NCI-H2081 treated with DMSO at 0.1 percent for 48 hours (cell line): ENCODE measurements around the gene SPATA1.

Experiments used
- DNase-seq: peaks from one replicate; lab custom pipeline; 2025; lab: John Stamatoyannopoulos, UW

Gene SPATA1

DNA sequence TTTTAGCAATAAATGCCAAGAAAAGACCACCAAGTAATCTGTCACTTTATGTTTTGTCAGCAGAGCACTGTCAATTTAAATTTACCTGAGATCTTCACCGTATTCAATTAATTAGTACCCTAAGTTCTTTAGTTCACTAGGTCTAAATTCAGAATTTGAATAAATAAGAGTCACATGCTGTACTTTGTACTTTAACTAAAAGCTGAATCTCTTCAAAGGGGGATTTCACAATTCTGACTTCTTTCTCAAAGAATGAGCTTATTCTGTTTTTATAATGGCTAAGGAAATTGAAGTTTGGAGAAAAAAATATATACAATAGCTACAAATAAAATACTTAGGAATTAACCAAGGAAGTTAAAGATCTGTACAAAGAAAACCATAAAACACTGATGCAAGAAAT, 2.3 kb downstream of the SPATA1 start:
- no peak for DNase-seq

DNA sequence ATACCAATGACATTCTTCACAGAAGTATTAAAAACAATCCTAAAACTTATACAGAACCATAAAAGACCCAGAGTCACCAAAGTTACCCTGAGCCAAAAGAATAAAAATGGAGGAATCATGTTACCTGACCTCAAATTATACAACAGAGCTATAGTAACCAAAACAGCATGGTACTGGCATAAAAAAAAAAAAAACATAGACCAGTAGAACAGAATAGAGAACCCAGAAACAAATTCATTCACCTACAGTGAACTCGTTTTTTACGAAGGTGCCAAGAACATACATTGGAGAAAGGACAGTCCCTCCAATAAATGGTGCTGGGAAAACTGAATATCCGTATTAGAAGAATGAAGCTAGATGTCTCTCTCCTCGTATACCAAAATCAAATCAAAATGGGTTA, 2.8 kb downstream of the SPATA1 start:
- no peak for DNase-seq

DNA sequence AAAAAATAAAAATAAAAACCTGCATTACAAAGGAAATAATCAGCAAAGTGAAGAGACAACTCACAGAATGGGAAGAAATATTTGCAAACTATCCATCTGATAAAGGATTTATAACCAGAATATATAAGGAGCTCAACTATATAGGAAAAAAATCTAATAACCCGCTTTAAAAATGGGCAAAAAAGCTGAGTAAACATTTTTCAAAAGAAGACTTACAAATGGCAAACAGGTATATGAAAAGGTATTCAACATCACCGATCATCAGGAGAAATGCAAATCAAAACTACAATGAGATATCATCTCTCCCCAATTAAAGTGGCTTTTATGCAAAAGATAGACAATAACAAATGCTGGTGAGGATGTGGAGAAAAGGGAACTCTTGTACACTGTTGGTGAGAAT, 4.0 kb downstream of the SPATA1 start:
- no peak for DNase-seq

DNA sequence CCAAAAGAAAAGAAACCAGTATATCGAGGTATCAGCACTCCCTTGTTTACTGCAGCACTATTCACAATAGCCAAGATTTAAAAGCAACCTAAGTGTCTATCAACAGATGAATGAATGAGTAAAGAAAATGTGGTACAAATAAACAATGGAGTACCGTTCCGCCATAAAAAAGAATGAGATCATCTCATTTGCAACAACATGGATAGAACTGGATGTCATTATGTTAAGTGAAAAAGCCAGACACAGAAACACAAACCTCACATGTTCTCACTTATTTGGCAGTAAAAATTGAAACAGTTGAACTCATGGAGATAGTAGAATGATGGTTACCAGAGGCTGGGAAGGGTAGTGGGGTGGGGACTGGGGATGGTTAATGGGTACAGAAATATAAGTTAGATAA, 4.5 kb downstream of the SPATA1 start:
- DNase-seq: no peak

DNA sequence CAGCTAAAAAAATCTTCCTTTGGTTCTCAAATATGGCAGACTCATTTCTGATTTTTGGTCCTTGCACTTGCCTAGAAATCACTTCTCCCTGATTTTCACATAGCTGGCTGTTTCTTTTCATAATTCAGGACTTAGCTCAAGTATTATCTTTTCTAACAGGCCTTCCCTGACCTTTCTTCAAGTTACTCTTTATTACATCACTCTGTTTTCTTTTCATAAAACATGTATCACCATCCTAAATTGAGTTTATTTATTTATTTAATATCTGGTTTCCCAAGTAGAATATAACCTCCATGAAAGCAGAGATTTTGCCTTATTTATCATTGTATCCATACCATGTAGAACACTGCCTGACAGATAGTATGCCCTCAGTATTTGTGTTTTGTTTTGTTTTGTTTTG, 18.4 kb downstream of the SPATA1 start:
- DNase-seq: no peak

DNA sequence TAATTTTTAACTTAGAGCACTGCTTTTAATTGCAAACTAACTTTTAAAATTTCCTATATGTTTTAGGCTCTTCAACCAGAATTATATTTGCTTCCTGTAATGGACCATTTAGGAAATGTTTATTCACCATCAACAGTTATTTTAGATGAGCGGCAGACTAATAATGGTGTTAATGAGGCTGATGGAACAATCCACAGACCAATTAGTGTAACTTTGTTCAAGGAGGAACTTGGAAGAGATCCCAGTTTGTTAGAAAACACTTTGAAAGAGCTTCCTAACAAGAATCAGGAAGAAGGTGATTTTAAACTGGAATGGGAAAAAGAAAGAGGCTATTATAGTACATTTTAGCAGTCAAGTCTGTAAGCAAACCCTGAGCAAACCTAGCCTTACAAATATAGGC, 19.6 kb downstream of the SPATA1 start:
- no peak for DNase-seq

DNA sequence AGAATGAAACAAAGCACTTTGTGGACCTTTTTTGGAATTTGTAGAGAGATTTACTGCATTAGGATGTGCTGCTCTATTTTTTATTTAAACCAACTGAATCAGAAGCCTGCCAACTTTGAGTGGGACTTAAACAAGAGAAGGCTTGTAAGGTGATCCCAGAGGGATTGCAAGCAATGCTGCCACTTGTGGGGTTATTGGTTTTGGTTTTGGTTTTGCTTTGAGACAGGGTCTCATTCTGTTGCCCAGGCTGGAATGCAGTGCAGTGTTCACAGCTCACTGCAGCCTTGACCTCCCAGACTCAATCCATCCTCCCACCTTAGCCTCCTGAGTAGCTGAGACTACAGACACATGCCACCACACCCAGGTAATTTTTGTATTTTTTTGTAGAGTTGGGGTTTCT, 32.4 kb downstream of the SPATA1 start:
- no peak for DNase-seq

DNA sequence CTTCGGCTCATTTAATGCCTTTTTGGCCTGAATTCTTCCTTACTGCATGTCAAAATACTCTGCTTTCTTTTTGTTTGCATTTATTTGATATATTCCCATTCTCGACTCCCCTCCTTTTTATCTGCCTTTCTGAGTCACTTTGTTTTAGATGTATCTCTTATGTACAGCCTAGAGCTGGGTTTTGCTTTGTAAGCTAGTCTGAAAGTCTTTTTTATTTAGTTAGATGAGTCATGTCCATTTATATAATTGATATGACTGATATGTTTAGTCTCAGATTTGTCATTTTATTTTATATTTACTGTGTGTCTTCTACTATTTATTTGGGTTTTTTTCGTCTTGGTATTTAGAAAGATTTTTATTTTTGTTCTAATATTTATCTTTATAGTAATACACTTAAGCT, 33.8 kb downstream of the SPATA1 start:
- no peak for DNase-seq

DNA sequence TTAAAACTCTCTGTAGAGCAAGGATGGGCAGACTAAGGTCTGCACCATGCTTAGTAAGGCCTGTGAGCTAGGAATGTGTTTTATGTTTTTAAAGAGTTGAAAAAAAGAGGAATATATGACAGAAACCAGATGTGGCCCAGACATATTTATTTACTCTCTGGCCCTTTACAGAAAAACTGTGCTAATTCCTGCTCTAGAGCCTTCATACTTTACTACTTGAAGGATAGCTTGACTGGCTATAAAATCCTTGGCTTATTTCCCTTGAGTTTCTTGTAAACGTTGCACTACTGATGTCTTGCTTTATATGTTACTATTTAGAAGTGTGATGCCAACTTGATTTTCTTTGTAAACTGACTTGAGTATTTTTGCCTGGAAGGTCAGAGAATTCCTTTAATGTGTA, 34.6 kb downstream of the SPATA1 start:
- no peak for DNase-seq

DNA sequence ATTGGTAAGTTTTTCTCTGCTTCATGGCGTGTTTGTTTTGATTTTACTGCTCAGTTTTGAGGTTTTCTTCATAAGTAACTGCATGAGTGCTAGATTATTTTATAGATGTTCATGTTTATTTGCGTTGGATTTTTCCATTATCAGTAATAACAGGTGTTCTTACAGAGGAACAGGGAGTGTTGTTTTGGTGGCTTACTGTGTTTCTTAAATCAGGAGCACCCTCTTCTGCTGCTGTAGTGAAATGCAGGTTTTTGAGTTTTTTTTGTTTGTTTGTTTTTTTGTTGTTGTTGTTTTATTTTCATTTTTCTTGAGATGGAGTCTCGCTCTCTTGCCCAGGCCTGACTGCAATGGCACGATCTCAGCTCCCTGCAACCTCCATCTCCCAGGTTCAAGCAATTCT, 35.5 kb downstream of the SPATA1 start:
- no peak for DNase-seq

DNA sequence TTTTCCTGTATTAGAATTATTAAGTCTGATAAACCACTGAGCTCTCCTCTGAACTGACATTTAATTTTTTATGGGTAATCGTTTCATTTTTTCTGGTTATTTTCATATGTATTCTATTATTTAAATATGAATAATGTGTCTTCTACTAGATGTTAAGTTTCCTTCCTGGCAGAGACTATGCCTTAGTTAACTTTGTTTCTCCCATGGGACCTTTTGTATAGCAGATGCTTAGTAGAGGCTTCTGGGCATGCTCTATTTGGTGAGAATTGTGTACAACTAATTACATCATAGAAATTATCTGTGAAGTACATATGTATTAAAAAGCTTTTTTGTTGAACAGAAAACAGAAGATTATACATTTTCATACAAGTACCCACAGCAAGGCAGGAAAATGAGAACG, 44.6 kb downstream of the SPATA1 start:
- no peak for DNase-seq

DNA sequence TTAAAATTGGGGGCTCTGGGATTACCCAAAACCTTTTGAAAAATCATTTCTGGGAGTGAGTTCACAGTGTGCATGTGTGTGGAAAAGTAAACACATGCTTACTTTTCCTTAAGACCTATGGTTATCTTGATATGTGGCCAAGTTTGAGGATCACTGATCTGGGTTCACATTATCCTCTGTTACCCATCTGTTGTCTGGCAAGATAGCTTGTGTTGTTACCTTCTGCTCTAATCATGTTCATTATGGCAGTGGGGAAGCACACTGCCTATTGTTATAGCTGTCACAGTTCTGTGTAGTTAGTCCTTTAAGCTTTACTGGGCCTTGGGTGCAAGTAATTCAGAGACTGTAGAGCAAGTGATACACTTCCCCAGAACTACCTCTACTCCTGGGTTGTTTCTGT, 63.0 kb downstream of the SPATA1 start:
- no peak for DNase-seq

DNA sequence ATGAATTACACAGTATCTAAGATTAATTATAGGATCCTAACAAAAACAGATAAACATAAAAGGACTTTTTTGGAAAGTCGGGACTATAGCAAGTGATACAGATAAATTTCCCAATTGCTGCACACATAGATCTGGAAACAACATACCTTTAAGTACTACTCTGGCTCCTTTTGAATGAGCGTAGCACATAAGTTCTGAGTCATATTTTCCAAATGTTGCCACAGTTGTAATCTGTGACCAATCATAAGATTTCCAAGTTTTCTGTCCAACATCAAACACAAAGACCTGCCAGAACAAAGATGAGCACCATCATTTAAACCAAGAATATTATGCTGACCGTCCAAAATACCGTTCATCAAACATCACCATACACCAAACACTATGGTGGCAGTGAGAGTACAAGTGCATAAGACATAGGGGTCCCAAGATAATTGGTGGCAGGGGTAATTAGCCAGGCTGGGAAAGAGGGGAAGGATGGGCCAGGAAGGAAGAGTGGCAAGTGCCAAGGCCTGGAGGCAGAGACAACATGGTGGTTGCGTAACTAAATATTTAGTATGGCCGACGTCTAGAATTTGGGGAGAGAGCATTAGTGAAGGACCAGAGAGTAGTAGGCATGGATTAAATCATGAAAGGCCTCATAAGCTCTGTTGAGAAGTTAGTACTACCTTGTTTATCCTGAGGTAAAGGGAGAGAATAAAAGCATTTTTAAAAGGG, 64.4 kb downstream of the SPATA1 start:
- DNase-seq: no peak

DNA sequence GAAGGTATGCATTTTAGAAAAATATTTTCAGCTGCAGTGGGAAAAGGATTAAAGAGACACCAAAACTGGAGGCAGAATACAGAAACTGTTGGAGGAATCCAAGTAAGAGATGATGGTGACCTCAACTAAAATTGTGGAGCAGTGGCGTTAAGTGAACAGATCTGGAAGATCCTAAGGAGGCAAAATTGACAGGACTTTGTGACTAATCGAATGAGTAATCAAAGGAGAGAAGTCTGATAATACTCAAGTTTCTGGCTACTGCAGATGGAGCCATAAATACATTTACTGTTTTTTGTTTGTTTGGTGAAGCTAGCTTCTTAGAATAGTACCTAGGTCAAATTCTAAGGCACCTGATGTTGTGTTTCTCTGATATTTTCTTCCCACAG, 65.0 kb downstream of the SPATA1 start:
- no peak for DNase-seq

DNA sequence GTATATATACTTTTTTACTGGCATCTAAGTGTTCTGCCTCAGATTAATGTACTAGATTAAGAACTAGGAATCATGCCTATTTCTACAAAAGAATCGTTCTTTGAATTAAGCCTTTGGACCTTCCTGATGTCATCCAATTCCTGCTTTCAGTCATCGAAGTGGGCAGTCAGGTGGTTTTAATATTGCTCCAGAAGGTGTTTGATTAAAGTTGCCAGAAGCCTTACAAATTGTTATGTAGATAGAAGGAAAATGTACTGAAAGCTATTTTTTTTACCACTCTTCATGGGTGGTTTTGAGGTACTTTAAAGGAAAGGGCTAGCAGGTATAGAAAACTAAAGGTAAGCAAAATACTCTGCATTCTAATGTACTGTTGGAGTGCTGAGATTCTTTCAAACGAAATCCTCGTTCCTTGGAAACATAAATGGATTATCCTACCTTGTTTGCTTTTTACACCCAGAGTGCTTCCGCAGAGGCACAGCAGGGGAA, 67.3 kb downstream of the SPATA1 start:
- DNase-seq: no peak

DNA sequence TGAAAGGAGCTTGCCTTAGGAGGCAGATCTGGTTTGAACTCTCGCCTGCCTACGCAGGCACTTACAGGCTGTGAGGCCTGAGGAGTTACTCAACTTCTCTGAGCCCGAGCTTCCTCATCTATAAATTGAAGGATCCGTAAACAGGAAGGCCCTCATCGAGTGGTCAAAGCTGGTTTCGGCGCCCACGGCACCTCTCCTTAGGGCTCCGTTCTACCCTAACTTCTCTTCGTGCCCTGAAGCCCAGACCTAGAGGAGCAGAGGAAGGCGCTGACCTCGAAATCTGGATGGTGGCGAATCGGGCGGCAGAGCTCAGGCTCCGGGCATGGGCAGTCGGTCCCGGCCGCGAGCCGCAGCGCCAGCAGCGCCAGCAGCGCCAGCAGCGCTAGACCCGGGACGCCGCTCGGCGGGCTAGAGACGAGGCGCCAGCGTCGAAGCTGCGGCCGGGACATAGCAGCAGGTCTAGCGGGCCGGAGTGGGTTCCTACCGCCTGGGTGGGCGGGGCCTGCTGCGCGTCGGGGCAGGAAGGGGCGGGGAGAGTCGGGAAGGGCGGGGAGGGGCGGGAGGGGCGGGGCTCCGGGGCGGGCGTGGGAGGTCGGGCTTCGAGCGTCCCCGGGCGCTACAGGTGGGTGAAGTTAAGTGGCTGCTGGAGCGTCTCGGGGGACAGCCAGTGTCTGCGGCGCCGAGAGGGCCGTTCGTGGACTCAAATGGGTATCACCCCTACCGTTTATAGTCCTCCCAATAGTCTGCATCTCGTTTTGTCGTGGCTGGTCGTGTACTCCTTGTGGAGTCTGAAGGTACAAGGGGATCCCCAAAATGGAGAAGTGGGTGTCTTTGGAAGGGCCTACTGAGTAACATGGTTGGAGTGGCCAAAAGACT, 68.0 kb downstream of the SPATA1 start, which contains the start of gene CTBS:
Gene CTBS, minus strand, starts transcription at position 474 of the 876 bp plus-strand sequence. Its CDS starts 25 bp downstream, at position 449.
- DNase-seq: peak; percentile 26

DNA sequence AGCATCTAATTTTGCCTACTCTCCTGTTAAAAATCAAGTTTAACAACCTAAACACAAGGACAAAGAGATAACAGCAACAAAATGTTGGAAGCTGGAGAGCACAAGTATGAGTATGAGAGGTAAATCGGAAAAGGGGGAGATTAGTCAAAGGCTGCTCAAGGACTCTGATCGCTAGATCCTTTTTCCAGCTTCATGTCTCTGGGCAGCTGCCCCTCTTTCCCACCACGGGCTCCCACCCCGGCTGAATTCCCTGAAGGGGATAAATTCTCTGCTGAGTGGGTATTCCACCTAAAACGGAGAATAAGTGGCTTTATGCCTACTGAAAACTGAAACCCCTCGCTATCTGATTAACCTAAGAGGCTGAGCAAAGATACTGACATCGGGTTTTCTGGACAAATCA, 68.8 kb downstream of the SPATA1 start:
- no peak for DNase-seq

DNA sequence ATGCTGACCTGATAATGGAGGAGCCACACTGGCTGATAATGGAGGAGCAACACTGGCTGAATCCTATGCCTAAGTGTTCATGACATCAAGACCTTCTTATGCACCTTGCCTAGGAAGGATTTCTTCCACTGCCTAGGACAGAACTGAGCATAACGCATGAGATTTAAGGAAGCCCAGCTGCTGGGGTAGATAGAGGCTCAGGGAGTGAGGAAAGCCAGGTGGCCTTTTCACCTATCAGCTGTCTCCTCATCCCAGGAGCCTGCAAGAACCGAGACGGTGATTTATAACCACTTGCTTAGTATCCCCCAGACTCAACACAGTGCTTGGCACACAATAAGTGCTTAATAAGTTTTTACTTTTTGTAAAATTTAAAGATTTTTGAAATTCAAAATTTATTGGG, 75.5 kb downstream of the SPATA1 start:
- DNase-seq: no peak

DNA sequence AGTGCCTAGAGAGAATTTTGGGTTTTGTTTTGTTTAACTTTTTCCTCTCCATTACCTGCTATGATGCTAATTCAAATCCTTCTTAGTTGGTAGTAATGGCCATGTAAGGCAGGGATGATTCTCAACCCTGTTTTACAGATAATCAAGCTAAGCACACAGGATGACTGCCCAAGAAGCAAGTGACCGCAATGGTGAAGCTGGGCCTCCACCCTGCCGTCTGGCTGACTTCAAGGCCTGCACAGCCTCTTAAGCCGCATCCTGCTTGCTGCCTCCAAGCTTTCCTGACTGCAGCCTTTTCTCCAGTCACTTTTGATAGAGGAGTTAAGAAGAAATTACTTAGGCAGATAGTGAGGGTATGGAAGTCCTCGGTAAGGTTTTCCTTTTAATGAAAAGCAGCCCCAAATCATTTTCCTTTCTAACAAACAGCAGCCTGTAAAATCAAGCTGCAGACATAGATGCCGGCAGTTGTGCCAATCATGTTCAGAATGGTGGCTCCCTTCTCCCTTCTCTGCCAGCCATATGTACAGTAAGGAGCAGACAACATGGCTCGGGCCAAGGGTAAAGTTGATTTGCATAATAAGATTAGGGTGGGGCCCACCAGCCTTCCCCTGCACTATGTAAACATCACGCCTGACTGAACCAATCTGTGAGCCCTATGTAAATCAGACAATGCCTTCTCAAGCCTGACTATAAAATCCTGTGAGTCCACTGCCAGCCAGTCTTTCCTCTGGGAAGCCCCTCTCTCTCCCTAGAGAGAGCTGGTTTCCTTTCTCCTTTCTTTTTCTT, 76.8 kb downstream of the SPATA1 start:
- no peak for DNase-seq

DNA sequence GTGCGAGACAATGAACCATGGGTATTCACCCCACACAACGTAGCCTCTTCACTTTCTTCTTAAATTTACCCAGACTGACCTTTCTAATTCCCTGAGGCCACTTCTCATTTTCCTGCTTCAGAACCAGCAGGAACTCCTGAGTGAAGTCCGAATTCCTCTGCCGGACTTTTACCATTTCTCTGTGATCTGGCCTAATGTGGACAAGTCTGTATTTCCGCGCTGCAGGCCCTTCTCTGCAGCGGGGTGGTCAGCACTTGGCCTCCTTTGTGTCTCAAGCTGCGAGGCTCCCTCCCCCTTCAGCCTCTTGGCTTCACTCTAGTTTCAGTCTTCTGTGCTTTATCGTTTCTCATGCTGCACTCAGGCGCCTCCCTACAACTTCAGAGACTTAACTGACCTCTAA, 77.5 kb downstream of the SPATA1 start:
- no peak for DNase-seq

DNA sequence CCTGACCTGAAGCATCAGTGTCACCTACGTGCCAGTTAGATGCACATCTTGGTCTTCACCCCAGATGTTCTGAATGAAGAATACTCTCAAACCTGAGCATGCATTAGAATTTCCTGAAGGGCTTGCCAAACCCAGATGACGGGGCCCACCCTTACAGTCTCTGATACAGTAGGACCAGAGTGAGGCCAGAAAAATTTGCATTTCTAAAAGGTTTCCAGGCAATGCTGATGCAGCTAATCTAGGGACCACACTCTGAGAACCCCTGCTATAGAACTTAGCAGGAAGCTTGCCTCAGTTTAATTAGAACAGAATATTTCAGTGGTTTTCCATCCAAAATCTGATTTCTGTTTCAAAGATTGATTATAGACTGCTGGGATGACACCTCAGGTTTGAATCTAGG, 77.9 kb downstream of the SPATA1 start:
- DNase-seq: no peak

DNA sequence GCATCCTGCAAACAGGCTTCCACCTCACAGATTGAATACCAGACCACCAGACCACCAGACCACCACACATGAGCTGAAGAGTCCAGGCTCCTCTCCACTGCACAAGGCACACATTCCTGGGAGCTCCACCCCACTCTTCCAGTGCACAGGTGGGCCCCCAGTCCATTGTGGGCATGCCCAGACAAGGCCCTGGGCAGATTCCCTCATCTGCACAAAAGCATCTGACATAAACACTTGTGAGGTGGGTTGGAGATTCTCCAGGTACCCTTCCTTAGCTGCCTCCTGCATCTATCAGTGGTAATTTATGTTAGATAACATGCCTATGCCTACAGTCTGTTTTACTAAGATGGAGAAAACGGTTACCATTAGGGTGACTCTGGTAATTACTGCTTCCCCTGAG, 79.6 kb downstream of the SPATA1 start:
- no peak for DNase-seq

DNA sequence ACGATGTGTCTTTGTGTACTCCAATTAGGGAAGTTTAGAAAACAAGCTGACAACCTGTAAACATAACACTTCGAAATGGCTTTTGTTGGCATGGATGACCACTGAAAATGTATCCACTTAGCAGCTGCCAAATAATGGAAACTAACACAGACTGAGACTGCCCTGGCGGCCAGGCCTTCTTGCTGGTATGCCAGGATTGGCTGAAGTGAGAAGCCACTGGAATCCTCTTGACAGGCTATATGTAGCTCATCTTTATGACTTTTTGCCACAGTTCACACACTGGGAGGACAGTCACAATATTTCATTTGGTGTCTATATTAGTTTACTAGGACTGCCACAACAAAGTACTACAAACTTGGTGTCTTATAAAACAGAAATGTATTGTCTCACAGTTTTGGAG, 80.9 kb downstream of the SPATA1 start:
- DNase-seq: no peak
